Suppressor macrophage treated with lipopolysaccharide for 4 hours (primary cell): ENCODE measurements around the gene SMIM38.
"Not testable (repeated sequence)": the region's sequence is repeated elsewhere in the genome, so short reads cannot be mapped to it uniquely, and the experiment has no call there.

Experiments used
- DNase-seq: peaks from one replicate; pipeline ENCODE4 v3.0.0-alpha.2; 2020

SMIM38 gene

DNA sequence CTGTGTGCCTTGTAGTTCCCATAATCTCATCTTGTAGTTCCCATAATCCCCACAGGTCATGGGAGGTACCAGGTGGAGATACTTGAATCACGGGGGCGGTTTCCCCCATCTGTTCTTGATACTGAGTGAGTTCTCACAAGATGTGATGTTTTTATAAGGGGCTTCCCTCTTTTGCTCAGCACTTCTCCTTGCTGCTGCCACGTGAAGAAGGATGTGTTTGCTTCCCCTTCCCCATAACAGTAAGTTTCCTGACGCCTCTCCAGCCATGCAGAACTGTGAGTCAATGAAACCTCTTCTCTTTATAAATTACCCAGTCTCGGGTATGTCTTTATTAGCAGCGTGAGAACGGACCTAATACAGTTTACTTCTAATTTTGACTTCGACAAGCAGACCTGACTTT is 14.0 kb upstream of the SMIM38 start:
- DNase-seq = peak; percentile 69

- peak; percentile 28 for DNase-seq
These were observed 12.8 kb upstream of the SMIM38 start for GRCh38 chr11:69142895-69143294.

GRCh38 chr11:69144316-69145049 is 11.3 kb upstream of the SMIM38 start:
- DNase-seq = no peak

- DNase-seq = no peak
These were observed 10.7 kb upstream of the SMIM38 start for GRCh38 chr11:69145050-69145380.

DNA sequence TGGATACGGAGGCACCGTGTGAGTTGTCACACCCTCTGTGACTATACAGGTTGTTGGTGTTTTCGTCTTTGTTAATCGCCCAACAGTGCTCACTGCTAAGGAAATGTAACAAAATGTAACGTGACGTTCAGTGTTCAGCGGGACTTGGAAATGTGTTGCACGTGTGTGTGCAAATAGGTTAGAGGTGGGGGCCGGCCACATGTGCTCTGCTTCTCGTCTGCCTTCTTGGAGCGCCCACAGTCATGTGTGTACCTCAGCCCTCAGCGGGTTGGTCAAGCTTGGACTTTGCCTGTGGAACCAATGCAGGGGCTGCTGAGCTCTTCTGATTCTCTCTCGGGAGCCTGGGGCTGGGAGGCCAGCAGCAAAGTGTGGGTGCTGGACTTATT is 7.4 kb upstream of the SMIM38 start:
- no peak for DNase-seq

- DNase-seq = no peak
These were observed 6.9 kb upstream of the SMIM38 start for GRCh38 chr11:69148806-69149205.

DNA sequence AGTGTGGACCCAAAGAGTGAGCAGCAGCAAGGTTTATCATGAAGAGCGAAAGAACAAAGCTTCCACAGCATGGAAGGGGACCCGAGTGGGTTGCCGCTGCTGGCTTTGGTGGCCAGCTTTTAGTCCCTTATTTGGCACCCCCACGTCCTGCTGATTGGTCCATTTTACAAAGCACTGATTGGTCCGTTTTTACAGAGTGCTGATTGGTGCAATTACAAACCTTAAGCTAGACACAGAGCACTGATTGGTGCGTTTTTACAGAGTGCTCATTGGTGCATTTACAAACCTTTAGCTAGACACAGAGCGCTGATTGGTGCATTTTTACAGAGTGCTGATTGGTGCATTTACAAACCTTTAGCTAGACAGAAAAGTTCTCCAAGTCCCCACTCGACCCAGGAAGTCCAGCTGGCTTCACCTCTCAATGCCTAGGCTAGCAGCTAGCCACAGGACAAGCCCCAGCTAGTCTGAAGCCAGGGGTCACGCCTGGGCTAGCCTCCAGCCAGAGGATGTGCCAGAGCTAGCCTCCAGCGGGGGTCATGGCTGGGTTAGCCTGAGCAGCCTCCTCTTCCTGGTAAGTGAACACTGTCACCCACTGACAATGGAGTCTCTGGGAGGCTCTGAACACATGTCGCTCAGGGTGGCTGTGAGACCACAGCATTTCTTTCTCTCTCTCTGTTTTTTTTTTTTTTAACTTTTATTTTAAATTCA is 6.2 kb upstream of the SMIM38 start:
- DNase-seq = not testable (repeated sequence)

DNA sequence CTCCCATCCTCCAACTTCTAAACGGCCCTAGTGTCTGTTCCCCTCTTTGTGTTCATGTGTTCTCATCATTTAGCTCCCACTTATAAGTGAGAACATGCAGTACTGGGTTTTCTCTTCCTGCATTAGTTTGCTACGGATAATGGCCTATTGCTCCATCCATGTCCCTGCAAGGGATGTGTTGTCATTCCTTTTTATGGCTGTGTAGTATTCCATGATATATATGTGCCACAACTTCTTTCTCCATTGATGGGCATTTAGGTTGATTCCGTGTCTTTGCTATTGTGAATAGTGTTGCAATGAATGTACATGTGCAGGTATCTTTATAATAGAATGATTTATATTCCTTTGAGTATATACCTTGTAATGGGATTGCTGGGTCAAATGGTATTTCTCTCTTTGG is 5.6 kb upstream of the SMIM38 start:
- no peak for DNase-seq

DNA sequence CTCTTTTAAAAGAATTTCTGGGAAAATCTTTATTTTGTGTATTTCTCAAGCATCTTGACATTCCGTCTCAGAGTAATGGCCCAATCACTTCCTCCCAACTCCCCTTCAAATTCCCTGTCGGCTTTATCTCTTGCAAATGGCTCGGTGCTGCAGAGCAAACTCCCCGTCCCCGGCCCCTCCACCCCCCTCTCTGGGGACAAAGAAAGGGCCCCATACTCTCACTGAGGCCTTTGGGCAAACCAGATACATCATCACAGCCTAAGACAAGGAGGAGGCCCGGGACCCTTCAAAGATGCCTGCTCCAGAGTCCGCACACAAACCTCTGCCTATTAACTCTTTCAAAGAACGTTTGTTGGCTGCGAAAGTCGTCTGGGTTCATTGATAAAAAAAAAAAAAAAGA is 3.9 kb upstream of the SMIM38 start:
- no peak for DNase-seq

DNA sequence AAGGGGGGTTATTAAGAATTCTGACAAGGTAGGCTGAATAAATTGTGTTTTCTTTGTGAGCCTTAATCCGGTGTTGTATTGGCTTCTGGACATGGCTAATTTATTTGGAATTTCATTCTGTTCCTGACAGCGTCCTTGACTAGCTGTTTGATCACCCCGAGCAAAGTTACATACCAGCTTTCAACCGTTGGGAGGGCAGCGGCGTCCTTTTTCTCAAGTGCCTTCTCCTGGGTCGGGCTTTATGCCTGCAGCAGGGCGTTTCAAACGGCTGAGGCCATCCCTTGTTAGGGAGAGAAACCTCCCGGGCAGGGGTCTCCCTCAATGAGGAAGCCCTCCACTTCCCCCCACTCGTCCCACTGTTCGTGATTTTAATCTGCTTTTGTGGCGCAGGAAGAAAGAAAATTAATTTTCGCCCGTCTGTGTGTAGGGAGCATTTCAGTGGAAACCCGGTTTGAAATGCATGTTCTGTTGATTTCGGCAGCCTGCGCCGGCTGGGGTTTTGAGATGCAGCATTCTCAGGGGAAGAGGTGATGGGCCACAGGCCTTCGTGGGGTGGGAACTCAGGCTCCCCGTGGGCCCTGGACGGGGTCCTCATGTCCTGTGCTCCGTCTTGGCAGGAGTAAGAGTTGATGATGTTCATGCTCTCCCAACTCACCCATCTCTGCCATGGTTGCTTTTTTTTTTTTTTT is 2.9 kb upstream of the SMIM38 start:
- DNase-seq = no peak

GRCh38 chr11:69153661-69154060 is 2.1 kb upstream of the SMIM38 start:
- DNase-seq = no peak

- no peak for DNase-seq
These were observed 1.4 kb upstream of the SMIM38 start for GRCh38 chr11:69154211-69154913.

DNA sequence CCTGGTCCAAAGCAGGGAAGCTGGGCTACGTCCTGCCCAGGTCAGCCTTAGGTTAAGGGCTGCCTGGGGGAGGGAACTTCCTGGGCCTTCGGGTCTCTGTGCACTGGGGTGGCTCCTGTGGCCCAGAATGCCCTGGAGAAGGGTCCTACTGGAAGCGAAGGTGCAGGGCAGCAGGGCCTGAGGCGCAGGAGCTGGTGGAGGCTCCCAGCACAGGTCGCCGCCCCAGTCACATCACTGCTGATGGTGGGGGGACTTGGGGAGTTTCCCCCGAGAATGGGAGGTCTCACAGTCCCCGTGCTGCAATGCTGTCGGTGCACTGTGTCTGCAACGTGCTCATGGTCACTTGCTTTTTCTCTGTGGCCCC is 815 bp upstream of the SMIM38 start:
- DNase-seq = no peak

DNA sequence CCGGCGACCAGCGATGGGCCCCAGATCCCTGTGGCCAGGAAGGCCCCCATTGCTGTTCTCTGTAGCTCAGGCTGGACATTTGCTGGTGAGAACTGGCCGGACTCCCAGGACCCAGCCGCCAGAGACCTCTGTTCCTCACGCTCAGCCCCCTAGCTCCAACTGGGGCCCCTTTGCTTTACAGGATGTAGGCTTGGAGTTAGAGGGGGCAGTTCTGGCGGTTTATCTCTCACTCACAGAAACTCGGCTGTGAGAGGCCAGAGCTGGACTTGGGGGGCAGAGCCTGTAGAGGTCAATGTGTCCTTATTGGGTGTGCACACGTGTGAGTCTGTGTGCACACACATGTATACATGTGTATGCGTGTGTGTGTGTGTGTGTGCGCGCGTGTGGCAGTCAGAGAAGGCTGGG is 502 bp downstream of the SMIM38 start:
- DNase-seq = no peak

GRCh38 chr11:69156673-69157155 is 979 bp downstream of the SMIM38 start:
- no peak for DNase-seq

DNA sequence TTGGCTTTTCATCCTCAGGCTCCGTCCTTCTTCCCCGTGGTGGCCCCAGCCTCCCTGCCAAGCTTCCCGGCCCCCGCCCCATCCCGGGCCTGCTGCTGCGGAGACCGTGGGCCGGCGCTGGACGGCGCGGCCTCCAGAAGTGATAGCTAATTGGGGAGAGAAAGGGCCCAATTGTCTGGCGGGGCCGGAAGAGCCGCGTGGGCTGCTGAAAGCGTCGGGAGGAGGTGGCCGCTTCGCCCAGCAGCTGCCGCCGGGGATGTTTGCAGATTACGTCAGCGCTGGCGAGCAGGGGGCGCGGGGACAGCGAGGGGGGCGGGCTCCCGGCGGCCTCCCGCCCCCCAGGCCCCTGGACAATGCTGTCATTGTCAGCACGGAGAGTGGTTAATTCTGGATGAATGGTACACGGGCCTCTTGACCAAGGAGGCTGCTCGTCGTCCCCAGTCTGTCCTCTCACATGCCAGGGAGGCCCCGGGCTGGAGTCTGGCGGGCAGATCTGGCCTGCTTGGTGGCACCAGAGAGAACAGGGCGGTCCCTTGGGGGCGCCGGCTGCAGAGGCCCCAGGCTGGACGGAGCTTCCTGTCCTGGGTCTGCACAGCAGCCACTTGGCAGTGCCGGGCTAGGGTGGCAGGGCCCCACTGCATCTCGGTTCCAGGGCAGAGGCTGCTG is 1.6 kb downstream of the SMIM38 start:
- DNase-seq = peak; percentile 55

- no peak for DNase-seq
These were observed 2.1 kb downstream of the SMIM38 start for GRCh38 chr11:69157822-69158231.

DNA sequence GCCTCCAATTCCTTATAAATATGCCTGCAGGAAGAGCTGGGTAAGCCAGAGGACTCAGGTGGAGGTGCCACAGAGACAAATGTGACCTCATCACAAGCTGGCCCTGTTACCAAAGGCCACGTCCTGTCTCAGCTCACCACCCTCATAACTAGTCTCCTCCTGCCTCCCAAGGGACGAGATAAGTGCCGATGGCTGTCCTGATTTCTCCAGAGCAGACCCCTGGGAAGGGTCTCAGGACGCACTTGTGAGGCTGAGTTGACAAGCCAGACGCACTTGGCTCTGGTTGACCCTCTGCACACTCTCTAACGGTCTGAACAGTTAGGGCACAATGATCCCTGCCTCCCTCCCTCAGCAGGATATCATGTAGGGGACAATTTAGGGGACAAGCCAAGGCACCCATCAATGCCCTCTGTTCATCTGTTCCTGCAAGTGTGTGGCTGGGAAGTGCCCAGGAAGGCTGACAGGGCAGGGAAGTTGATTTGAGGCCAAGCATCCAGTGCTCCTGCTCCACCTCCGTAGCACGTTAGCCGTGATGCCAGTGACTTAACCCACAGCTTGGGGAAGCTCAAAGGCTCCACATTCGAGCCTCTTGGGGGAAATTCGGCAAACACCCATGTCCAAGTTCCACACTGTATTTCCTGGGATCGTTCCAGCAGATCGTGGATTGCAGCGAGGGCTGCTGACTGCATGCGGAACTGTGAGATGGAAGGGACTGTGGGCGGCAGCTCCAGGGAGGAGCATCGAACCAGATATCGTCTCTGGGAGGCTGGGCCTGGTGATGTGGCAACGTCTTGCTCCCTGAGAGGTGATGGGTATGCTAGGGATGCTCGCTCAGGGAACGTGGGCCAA is 2.8 kb downstream of the SMIM38 start:
- no peak for DNase-seq

DNA sequence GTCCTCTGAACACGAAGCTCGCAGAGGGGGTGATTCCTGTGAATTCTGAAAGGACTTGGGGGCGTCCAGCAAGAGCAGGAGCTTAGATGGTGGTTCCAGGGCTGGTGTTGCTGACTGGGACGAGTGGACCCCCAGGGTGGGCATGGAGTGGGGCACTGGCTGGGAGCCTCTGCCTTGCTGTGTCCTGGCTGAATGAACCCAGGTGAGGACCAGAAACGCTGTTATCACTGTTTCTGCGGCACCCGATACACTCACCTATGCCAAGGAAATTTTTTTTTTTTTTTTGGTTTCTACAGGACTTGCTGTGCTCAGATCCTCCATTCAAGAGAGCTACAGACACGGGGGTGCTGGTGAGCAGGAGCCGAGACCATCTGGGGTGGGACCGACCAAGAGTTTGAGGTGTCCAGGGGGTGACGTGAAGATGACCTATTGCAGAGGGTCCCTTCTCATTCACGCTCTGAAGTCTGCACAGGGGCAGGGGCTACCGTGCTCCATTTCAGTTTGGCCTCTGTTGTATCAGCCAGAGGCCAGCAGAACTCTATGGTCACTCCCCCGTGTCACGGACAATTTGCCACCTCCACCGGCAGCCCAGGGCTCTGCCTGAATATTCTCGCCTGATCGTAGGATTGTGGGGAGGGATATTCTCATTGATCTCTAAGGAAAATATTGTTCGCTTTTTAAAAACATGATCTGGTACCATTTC is 3.6 kb downstream of the SMIM38 start:
- DNase-seq = no peak

DNA sequence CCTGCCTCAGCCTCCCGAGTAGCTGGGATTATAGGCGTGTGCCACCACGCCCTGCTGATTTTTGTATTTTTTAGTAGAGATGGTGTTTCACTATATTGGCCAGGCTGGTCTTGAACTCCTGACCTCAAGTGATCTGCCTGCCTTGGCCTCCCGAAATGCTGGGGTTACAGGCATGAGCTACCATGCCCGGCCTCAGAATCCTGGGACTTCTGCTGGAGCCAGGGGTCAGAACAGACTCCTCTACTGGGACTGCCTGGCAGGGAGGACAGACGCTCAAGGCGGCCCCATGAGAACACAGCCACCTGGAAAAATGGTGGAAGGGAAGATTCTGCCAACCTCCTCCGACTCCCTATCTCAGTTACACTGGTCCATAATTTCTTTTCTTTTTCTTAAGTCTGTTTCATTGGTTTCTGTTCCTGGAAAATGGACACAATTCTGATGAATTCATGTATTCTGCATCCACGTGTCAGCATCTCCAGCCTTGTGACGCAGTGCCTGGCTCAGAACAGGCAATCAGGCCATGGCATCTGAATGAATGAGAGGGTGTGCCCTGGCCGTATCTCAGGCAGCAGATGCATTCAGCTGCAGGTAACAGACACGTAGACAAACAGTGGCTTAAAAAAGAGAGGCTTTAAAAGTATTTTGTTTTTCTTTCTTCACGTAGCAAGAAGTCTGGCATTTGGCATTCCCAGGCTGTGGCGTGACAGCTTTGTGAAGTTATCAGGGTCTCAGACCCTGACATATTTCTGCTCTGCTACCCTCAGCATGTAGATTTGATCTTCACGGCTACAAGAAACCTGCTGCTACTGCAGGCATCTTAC is 4.8 kb downstream of the SMIM38 start:
- DNase-seq = no peak

- DNase-seq = no peak
These were observed 5.3 kb downstream of the SMIM38 start for GRCh38 chr11:69161117-69161407.
